H9 (cell line): Measurements from ENCODE around the gene APP. TPM values are rescaled to one million over a fixed set of nuclear protein-coding genes. Genes with fewer than 3 reads are reported as not detected.

Experiments
- DNase-seq: peaks from one replicate; pipeline ENCODE4 v3.0.0-alpha.2; 2017
- H2AFZ ChIP-seq: one replicate; pipeline ENCODE4 v1.6.1; 2013; ENCODE audit warnings: mild to moderate bottlenecking, low read length, control low read depth, moderate library complexity
- H2AK5ac ChIP-seq: 2 replicates; pipeline ENCODE4 v1.6.1; 2013; ENCODE audit warnings: low read length, control low read depth, mixed read lengths; ENCODE audit not compliant: insufficient read length
- H2BK120ac ChIP-seq: one replicate; pipeline ENCODE4 v1.6.1; 2013; ENCODE audit warnings: low read depth, mild to moderate bottlenecking, low read length, control low read depth, inconsistent platforms; ENCODE audit not compliant: poor library complexity, severe bottlenecking
- H2BK12ac ChIP-seq: 2 replicates; pipeline ENCODE4 v1.6.1; 2013; ENCODE audit warnings: low read length, control low read depth, mixed read lengths, low read depth; ENCODE audit not compliant: insufficient read length
- H2BK15ac ChIP-seq: 2 replicates; pipeline ENCODE4 v1.6.1; 2013; ENCODE audit warnings: low read depth, low read length, control low read depth
- H2BK20ac ChIP-seq: one replicate; pipeline ENCODE4 v1.6.1; 2013; ENCODE audit warnings: low read depth, mild to moderate bottlenecking, low read length, control low read depth, inconsistent platforms; ENCODE audit not compliant: poor library complexity, severe bottlenecking
- H2BK5ac ChIP-seq: 2 replicates; pipeline ENCODE4 v1.6.1; 2013; ENCODE audit warnings: low read length, control low read depth, mixed read lengths; ENCODE audit not compliant: insufficient read length
- H3K14ac ChIP-seq: 2 replicates; pipeline ENCODE4 v1.6.1; 2013; ENCODE audit warnings: low read length, control low read depth; ENCODE audit not compliant: insufficient read depth
- H3K18ac ChIP-seq: 2 replicates; pipeline ENCODE4 v1.6.1; 2013; ENCODE audit warnings: low read depth, mild to moderate bottlenecking, mixed read lengths, low read length, control low read depth; ENCODE audit not compliant: insufficient read length
- H3K23ac ChIP-seq: 2 replicates; pipeline ENCODE4 v1.6.1; 2013; ENCODE audit warnings: low read length, control low read depth, mixed read lengths, low read depth; ENCODE audit not compliant: insufficient read length
- H3K23me2 ChIP-seq: 2 replicates; pipeline ENCODE4 v1.6.1; 2013; ENCODE audit warnings: low read depth, mild to moderate bottlenecking, mixed read lengths, low read length, control low read depth; ENCODE audit not compliant: insufficient read length, poor library complexity, severe bottlenecking
- H3K27ac ChIP-seq: 2 replicates; pipeline ENCODE4 v1.5.1; 2013; ENCODE audit warnings: low read length, control low read depth, mixed read lengths, low read depth; ENCODE audit not compliant: insufficient read length
- H3K27me3 ChIP-seq: 2 replicates; pipeline ENCODE4 v1.6.1; 2013; ENCODE audit warnings: low read length, control low read depth, inconsistent platforms; ENCODE audit not compliant: insufficient read depth
- H3K4ac ChIP-seq: 2 replicates; pipeline ENCODE4 v1.6.1; 2013; ENCODE audit warnings: low read depth, mild to moderate bottlenecking, control low read depth, inconsistent platforms, low read length, moderate library complexity
- H3K4me1 ChIP-seq: 2 replicates; pipeline ENCODE4 v1.6.1; 2013; ENCODE audit warnings: low read length, control low read depth, inconsistent platforms; ENCODE audit not compliant: insufficient read depth
- H3K4me2 ChIP-seq: 2 replicates; pipeline ENCODE4 v1.6.1; 2013; ENCODE audit warnings: low read length, control low read depth, mixed read lengths; ENCODE audit not compliant: insufficient read length, insufficient read depth
- H3K56ac ChIP-seq: 2 replicates; pipeline ENCODE4 v1.6.1; 2013; ENCODE audit warnings: low read depth, mild to moderate bottlenecking, mixed read lengths, low read length, control low read depth; ENCODE audit not compliant: insufficient read length
- H3K79me1 ChIP-seq: 2 replicates; pipeline ENCODE4 v1.6.1; 2013; ENCODE audit warnings: low read depth, mild to moderate bottlenecking, moderate library complexity, low read length, control low read depth, inconsistent platforms; ENCODE audit not compliant: insufficient read depth, poor library complexity, severe bottlenecking
- H3K79me2 ChIP-seq: 2 replicates; pipeline ENCODE4 v1.6.1; 2013; ENCODE audit warnings: low read length, control low read depth, inconsistent platforms; ENCODE audit not compliant: insufficient read depth
- H3K9ac ChIP-seq: 2 replicates; pipeline ENCODE4 v1.6.1; 2013; ENCODE audit warnings: low read length, control low read depth, mixed read lengths; ENCODE audit not compliant: insufficient read length; ENCODE audit errors: extremely low read depth
- H3K9me3 ChIP-seq: one replicate; pipeline ENCODE4 v1.6.1; 2013; ENCODE audit warnings: low read depth, low read length, inconsistent platforms; ENCODE audit not compliant: control insufficient read depth
- H3T11ph ChIP-seq: one replicate; pipeline ENCODE4 v1.6.1; 2013; ENCODE audit warnings: mild to moderate bottlenecking, low read length, control low read depth, inconsistent platforms
- H4K20me1 ChIP-seq: one replicate; pipeline ENCODE4 v1.6.1; 2013; ENCODE audit not compliant: control insufficient read depth, insufficient read length, insufficient read depth
- H4K5ac ChIP-seq: 2 replicates; pipeline ENCODE4 v1.6.1; 2013; ENCODE audit warnings: low read depth, mild to moderate bottlenecking, mixed read lengths, low read length, control low read depth; ENCODE audit not compliant: insufficient read length
- H4K8ac ChIP-seq: replicated peaks from 2 replicates; pipeline ENCODE4 v1.6.1; 2013; ENCODE audit warnings: low read length, control low read depth, mixed read lengths, low read depth; ENCODE audit not compliant: insufficient read length
- H4K91ac ChIP-seq: 2 replicates; pipeline ENCODE4 v1.6.1; 2013; ENCODE audit warnings: low read depth, mild to moderate bottlenecking, moderate library complexity, mixed read lengths, low read length, control low read depth; ENCODE audit not compliant: insufficient read length
- H3K27ac Mint-ChIP-seq, 3 experiments: 2 replicates in 2 of 3; 3 replicates in 1 of 3; pipeline ENCODE4 v1.8.0; 2020 to 2021; ENCODE audit warnings: mixed read lengths in 3 of 3, mild to moderate bottlenecking in 1 of 3, moderate library complexity in 1 of 3
- H3K27me3 Mint-ChIP-seq: 2 replicates; pipeline ENCODE4 v1.8.0; 2021; ENCODE audit warnings: low read depth, mild to moderate bottlenecking, moderate library complexity, mixed read lengths
- H3K36me3 Mint-ChIP-seq, 3 experiments: 2 replicates in 2 of 3; 3 replicates in 1 of 3; pipeline ENCODE4 v1.8.0; 2020 to 2021; ENCODE audit warnings: low read depth in 3 of 3, mixed read lengths in 3 of 3; ENCODE audit not compliant: insufficient read depth in 1 of 3
- H3K4me1 Mint-ChIP-seq, 2 experiments: 2 replicates each; pipeline ENCODE4 v1.8.0; 2020; ENCODE audit warnings: mixed read lengths in 2 of 2
- H3K4me3 Mint-ChIP-seq, 2 experiments: 2 replicates in 1 of 2; 3 replicates in 1 of 2; pipeline ENCODE4 v1.8.0; 2020 to 2021; ENCODE audit warnings: mild to moderate bottlenecking in 2 of 2, mixed read lengths in 2 of 2, moderate library complexity in 1 of 2
- H3K9me3 Mint-ChIP-seq, 2 experiments: 2 replicates in 1 of 2; 3 replicates in 1 of 2; pipeline ENCODE4 v1.8.0; 2020; ENCODE audit warnings: mild to moderate bottlenecking in 2 of 2, mixed read lengths in 2 of 2, moderate library complexity in 1 of 2
- CTCF ChIP-seq: fragments of 200-600 bp; sonication (generic); conservative IDR thresholded peaks from 3 replicates; pipeline ENCODE4 v1.8.0; 2021; ENCODE audit warnings: antibody characterized with exemption, mild to moderate bottlenecking
- WGBS: extraction: QIAGEN DNeasy Blood & Tissue Kit; methylation state at CpG from one replicate; pipeline ENCODE4 v1.1.7; 2013; ENCODE audit warnings: missing lambda C conversion rate, low lambda C conversion rate, mixed read lengths; ENCODE audit not compliant: insufficient read length; ENCODE audit errors: extremely low coverage; 5-methylcytosine and 5-hydroxymethylcytosine counted together
- total RNA-seq: library from RNA; stranded (reverse); gene quantifications from 2 replicates; pipeline ENCODE4 v1.2.1, GENCODE V29; 2021

APP gene
- total RNA-seq, 1 experiment from 2014 or later = 380 TPM

- peaks cover 77 to 78% of the 10 kb centered on the region in 2 experiments for H3K4me1 Mint-ChIP-seq
Observed at GRCh38 chr21:26118938-26119540, 51.5 kb downstream of the APP start.

More at GRCh38 chr21:26118938-26119540, 51.5 kb downstream of the APP start:
- Mint-ChIP-seq H3K9me3 (no peaks in the 10 kb centered on the region), H3K4me3 (no peak overlapping the region), H3K36me3 (no peaks in the 10 kb centered on the region), H3K27me3 (no peaks in the 10 kb centered on the region), H3K27ac (peak overlapping the region in 2 of 3 experiments; percentile 39 to 86; a peak in 4 of 7 replicates)
- Histone ChIP-seq H3K4ac (no peak overlapping the region), H3K14ac (no peak overlapping the region), H2AFZ (no peak overlapping the region), H4K91ac (no peak overlapping the region), H2AK5ac (no peak overlapping the region), H2BK120ac (no peak overlapping the region), H3K9me3 (no peaks in the 10 kb centered on the region), H3K27ac (no peak overlapping the region), H4K8ac (no peak overlapping the region), H3K79me1 (peaks cover 6% of the 10 kb centered on the region), H3K23ac (no peak overlapping the region), H3K18ac (no peak overlapping the region), H3K4me1 (peaks cover 18% of the 10 kb centered on the region), H2BK15ac (no peak overlapping the region), H3K79me2 (peaks cover 23% of the 10 kb centered on the region), H3K9ac (no peak overlapping the region), H3K4me2 (no peak overlapping the region), H2BK12ac (no peak overlapping the region), H4K20me1 (no peaks in the 10 kb centered on the region), H3K23me2 (no peaks in the 10 kb centered on the region), H3T11ph (no peak overlapping the region), H4K5ac (no peak overlapping the region), H2BK5ac (no peak overlapping the region), H3K27me3 (no peaks in the 10 kb centered on the region), H3K56ac (no peak overlapping the region), H2BK20ac (no peak overlapping the region)
- TF ChIP-seq CTCF = no peak
- DNase-seq = no peak
- no CpG with 5 or more reads among the region's 2 CpGs for WGBS
